Measurements from ENCODE around the gene SLC2A2.

SLC2A2 gene

DNA sequence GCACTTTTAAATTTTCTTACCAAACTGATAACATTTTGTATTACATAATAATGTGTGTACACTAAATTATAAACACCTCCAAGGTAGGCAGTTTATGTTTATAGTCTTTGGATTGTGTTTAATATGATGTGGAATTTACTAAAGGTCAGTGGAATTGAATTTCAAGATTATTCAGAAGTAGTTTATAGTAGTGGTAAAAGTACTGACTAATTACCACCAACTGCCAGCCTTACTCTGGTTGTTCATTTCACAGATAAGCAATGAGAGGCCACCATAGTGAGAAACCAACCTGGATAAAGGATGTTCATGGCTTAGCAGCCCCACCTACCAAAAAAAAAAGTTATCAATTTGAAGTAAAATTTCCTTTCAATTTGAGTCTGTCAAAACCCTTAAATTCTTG lies 64.1 kb downstream of the SLC2A2 start:
- H3K4me3 ChIP-seq (ENCODE audit: control insufficient read depth, low read depth, low read length) = no peak overlapping the region
- no peak for DNase-seq (ENCODE audit: low read depth)
- TF ChIP-seq, protein P1, sequence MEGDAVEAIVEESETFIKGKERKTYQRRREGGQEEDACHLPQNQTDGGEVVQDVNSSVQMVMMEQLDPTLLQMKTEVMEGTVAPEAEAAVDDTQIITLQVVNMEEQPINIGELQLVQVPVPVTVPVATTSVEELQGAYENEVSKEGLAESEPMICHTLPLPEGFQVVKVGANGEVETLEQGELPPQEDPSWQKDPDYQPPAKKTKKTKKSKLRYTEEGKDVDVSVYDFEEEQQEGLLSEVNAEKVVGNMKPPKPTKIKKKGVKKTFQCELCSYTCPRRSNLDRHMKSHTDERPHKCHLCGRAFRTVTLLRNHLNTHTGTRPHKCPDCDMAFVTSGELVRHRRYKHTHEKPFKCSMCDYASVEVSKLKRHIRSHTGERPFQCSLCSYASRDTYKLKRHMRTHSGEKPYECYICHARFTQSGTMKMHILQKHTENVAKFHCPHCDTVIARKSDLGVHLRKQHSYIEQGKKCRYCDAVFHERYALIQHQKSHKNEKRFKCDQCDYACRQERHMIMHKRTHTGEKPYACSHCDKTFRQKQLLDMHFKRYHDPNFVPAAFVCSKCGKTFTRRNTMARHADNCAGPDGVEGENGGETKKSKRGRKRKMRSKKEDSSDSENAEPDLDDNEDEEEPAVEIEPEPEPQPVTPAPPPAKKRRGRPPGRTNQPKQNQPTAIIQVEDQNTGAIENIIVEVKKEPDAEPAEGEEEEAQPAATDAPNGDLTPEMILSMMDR (conservative IDR thresholded peaks at IDR 0.05; ENCODE audit: control insufficient read depth, insufficient read depth, low read depth, low read length) = no peak

DNA sequence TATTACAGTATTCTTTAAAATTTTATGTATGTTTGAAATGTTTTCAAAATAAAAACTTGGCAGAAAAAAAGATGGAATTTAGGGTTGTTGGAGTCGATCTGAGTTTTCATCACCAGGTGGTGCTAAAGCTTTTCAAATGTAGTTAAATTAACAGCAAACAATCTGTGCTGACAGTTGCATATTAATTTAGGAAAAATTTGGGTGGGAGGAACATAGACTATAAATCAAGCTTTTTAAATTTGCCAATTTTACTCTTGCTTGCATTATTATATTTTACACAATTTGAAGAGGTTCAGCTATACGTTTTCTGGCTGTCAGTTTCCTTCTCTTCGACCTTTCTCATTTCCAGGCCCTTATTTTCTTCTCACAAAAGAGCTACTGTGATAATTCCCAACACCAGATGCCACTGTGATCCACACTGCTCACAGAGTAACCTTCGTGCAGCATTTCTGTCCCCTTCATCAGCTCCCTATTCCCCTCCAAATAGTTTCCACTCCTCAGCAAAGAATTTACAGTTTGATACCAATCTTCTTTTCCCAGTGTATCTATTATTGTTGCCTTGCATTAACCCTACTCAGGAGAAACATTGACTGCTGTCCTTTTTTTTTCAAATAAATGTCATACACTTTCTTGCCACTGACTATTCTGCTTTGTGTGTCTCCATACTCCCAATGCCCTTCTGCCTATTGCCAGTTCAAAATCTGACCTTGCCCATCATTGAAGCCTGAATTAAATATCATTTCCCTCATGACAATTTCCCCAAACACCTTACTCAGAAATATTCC lies 64.7 kb downstream of the SLC2A2 start:
- peak; percentile 64 for DNase-seq (ENCODE audit: low read depth)
- H3K4me3 ChIP-seq (ENCODE audit: control insufficient read depth, low read depth, low read length) = no peak overlapping the region

DNA sequence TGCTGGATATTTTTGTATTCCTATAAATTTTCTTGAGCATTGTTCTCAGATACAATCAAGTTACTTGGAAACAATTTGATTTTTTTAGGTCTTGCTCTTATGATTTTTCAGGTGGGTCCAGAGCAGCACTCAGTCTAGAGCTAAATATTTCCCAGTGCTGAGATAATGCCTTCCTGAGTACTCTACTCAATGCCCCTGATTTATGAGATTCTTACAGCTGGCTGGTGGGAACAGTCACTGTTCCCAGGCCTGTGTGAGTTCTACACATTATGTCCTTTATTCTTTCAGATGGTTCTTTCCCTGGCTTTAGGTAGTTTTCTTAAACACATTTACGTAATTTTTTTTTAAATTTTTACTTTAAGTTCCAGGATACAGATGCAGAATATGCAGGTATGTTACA lies 67.1 kb downstream of the SLC2A2 start:
- DNase-seq (ENCODE audit: low read depth) = no peak
- no peak overlapping the region for H3K4me3 ChIP-seq (ENCODE audit: control insufficient read depth, low read depth, low read length)
- TF ChIP-seq, protein P1 (conservative IDR thresholded peaks at IDR 0.05; ENCODE audit: control insufficient read depth, insufficient read depth, low read depth, low read length) = no peak

More for the DNA sequence above, 64.7 kb downstream of the SLC2A2 start:
- TF ChIP-seq, protein P1 (conservative IDR thresholded peaks at IDR 0.05; ENCODE audit: control insufficient read depth, insufficient read depth, low read depth, low read length) = peak; percentile 50

DNA sequence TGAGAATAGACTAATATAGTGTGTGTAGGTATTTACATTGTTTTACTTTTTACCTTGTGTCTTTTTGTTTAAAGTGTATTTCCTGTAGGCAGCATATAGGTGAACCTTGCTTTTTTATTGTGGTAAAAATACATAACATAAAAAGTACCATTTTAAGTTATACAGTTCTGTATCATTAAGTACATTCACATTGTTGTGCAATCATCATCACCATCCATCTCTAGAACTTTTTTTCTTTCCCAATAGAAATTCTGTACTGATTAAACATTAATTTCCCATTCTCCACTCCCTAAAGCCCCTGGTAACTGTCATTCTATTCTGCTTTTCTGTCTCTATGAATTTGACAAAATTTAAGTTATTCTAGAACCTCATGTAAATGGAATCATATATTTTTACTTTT lies 69.9 kb downstream of the SLC2A2 start:
- TF ChIP-seq, protein P1 (conservative IDR thresholded peaks at IDR 0.05; ENCODE audit: control insufficient read depth, insufficient read depth, low read depth, low read length) = no peak
- no peak overlapping the region for H3K4me3 ChIP-seq (ENCODE audit: control insufficient read depth, low read depth, low read length)
- DNase-seq (ENCODE audit: low read depth) = no peak

DNA sequence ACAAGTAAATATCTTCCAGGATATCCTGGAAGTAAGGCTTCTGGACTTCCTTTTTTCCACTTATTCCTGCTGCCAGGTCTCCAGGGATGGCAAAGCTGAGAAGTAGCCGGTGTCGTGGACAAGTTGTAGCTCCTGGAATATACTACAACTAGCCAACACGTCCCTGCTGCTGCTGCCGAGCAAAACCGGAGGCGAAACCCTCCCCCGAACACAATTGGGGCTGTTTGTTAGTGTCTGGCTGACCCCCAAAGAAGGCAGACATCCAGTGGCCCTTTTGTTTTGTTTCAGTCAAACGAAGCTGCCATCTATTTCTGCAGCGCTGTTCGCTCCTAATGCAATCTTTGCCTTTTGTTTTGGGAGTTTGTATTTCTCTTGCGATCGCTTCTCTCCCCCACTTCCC lies 72.8 kb downstream of the SLC2A2 start:
- TF ChIP-seq, protein P1 (conservative IDR thresholded peaks at IDR 0.05; ENCODE audit: control insufficient read depth, insufficient read depth, low read depth, low read length) = no peak
- H3K4me3 ChIP-seq (ENCODE audit: control insufficient read depth, low read depth, low read length) = no peak overlapping the region
- DNase-seq (ENCODE audit: low read depth) = no peak

DNA sequence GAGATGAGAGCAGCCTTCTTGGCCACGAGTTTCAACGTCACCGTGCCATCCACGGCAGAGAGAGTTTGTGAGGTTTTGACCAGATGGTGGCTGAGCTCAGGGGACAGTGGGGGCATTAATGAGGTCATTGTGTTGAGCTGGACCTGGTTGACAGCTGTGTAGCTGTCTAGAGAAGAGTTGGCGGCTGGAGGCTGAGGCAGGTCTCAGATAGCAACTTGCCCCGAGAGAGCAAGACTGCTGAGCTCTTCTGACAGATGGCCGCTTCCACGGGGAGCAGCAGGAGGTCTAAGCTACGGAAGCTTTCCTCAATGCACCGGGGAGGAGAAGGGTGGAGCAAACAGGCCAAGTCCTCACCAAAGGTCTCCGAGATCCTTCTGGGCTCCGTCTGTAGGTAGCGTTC lies 73.3 kb downstream of the SLC2A2 start:
- TF ChIP-seq, protein P1 (conservative IDR thresholded peaks at IDR 0.05; ENCODE audit: control insufficient read depth, insufficient read depth, low read depth, low read length) = no peak
- no peak for DNase-seq (ENCODE audit: low read depth)
- H3K4me3 ChIP-seq (ENCODE audit: control insufficient read depth, low read depth, low read length) = no peak overlapping the region

Measured in fibroblast of mammary gland (primary cell).